ENCODE data around the gene MAPRE2.

DNA sequence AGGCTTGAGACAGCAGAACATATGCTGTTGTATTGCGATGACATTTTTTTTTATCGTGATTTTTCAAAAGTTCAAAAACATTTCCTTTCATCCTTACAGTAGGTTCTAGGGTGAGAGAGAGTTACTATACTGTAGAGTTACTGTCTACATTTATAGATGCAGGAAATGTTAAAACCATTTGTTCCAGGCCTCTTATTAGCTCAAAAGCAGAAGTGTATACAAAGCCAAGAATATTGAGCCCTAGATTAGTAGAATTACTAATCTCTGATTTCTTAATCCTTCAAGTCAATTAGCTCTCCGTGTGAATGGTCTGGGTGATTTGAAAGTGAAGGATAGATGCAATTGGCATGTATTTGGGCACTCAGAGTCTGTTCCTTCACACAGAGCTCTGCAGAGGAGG is 73.1 kb downstream of the MAPRE2 start:
- TF ChIP-seq CTCF (IDR thresholded peaks at IDR 0.05) = no peak
- no peak for TF ChIP-seq ZFX (IDR thresholded peaks at IDR 0.05; ENCODE audit: borderline replicate concordance)
